Activated naive CD4-positive, alpha-beta T cell treated with Interleukin-2 at 50 U/mL for 16 hours (primary cell): Measurements from ENCODE around the gene RCE1.
"Not testable (repeated sequence)": the region's sequence is repeated elsewhere in the genome, so short reads cannot be mapped to it uniquely, and the experiment has no call there.

Experiments
- DNase-seq: peaks from one replicate; pipeline ENCODE4 v3.0.0-alpha.2; 2020

Gene RCE1, protein sequence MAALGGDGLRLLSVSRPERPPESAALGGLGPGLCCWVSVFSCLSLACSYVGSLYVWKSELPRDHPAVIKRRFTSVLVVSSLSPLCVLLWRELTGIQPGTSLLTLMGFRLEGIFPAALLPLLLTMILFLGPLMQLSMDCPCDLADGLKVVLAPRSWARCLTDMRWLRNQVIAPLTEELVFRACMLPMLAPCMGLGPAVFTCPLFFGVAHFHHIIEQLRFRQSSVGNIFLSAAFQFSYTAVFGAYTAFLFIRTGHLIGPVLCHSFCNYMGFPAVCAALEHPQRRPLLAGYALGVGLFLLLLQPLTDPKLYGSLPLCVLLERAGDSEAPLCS

DNA sequence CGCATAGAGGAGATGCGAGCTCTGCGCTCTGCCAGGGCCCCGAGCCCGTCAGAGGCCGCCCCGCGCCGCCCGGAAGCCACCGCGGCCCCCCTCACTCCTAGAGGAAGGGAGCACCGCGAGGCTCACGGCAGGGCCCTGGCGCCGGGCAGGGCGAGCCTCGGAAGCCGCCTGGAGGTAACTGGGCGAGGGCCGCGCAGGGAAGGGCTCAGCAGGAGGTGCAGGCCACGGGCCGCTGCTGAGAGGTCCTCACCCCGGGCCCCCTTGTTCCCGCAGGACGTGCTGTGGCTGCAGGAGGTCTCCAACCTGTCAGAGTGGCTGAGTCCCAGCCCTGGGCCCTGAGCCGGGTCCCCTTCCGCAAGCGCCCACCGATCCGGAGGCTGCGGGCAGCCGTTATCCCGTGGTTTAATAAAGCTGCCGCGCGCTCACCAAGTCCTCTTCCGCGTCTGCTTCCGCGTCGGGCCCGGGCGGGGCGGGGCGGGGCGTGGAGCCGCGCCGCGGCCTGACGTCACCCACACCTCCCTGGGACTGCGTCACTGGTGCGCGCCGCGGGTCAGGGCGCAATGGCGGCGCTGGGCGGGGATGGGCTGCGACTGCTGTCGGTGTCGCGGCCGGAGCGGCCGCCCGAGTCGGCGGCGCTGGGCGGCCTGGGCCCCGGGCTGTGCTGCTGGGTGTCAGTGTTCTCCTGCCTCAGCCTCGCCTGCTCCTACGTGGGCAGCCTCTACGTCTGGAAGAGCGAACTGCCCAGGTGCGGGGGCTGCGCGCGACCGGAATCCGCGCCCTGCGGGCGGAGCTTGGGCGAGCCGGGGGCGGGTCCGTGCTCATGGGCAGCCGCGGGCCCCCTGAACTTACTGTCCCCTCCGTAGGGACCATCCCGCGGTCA, at the start of gene RCE1:
Gene RCE1 (plus strand): TSS at position 546 of the 880 bp plus-strand sequence. CDS start 15 bp downstream, at position 561.
- DNase-seq, result peak; percentile 93

DNA sequence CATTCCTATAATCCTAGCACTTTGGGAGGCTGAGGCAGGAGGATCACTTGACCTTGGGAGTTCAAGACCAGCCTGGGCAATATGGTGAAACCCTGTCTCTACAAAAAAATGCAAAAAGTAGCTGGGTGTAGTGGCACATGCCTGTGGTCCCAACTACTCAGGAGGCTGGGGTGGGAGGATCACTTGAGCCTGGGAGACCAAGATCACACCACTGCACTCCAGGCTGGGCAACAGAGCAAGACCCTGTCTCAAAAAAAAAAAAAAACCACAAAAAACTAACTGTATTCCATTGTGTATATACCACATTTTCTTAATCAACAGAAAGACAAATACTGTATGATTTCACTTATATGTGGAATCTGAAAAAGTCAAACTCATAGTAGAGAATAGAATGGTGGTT, 43.4 kb upstream of the RCE1 start:
- DNase-seq, result not testable (repeated sequence)

DNA sequence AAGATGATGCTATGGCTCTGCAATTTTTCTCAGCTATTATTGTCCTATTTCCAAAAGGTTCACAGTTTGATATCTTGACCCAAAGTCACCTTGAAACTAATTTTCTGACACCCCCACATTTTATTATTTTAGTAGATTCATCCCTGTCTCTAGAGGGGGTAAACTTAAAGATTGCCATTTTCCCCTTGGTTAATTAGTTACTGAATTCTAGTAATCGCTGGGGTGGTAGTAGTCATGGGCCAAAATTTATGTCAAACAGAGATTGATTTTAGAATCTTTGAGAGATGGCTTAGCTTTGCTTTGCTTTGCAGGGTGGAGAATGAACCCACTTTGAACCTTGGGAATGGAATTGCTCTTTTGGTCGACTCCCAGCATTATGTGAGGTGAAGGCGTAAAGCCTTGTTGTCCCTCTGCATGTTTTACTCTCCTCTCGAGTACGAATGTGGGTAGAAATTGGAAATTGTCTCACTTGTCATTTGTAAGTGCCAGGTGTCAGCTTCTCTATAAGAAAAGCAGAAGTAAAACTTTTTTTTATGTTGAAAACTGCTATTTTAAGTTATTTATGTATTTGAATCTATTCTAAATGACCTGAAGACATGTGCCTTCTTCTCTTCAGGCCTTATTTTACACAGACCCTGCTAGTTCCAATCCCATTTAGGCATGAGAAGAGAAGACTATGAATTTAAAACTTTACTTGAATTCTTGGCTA, 42.4 kb upstream of the RCE1 start:
- DNase-seq, result no peak

DNA sequence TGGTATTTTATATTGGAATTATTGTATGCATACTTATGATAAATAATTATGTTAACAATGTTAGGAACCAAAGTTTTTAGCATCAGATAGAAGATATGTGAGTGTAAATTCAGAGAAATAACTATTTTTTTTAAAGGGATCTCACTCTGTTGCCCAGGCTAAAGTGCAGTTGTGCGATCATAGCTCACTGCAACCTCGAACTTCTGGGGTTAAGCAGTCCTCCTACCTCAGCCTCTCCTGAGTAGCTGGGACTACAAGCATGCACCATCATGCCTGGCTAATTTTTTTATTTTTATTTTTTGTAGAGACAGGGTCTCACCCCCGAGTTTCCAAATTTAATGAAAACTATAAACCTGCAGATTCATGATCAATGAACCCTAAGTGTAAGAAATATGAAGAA, 33.6 kb upstream of the RCE1 start:
- DNase-seq, result no peak

DNA sequence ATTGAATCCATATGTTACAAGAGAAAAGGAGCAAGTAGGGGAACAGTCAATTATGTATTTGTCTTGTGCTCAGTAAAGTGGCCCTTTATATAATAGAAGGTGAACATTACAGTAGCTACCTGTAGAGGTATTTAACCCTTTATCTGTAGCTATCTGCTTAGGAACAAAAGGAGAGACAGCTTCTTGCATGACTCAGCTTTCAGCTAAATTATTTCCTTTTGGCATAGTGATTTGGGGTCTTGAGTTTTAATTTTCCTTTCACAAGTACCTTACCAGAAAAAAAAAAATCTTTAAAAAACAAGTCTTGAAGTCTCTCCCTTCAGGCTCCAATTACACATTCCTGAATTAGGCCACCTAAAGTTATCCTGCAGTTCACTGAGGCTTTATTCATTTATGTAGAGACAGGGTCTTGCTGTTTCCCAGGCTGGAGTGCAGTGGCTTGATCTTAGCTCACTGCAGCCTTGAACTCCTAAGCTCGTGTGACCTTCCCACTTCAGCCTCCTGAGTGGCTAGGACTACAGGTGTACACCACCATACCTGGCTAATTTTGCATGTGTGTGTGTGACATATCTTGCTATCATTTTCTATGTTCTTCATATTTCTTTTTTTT, 32.6 kb upstream of the RCE1 start:
- DNase-seq, result no peak

DNA sequence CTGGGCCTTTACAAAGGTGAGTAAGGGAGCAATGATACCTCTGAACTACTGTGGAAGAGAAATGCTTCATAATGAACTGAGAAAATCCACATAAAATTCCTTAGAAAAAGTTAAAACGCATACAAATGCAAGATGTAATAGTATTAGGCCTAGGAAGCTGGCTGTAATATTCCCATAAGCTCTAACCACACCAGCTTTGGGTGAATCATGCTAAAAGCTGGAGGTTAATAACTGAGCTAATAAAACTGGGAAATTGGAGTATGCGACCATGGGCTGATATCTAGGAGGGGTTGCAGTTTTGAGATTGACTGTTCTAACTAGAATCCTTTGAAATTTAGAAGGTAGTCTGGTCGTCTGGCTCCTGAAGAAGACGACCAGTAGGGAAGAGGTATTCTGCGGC, 28.6 kb upstream of the RCE1 start:
- DNase-seq, result no peak

DNA sequence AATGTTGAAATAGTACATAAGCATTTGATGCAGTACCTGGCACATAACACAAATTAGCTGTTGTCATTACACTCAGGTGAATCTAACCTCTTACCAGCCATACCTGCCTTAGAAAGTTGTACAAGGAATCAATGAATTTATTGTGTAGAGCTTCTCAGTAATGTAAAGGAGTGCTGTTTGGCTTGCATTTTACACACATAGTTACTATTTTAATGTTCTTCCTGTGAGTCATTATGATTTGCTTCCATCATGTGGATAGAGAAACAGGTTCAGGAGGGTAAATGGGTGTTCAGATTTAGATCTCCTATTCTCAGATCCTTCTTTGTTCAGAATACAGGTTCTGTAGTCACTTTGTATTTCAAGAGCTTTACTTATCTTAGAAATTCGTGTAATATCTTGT, 27.6 kb upstream of the RCE1 start:
- no peak for DNase-seq

DNA sequence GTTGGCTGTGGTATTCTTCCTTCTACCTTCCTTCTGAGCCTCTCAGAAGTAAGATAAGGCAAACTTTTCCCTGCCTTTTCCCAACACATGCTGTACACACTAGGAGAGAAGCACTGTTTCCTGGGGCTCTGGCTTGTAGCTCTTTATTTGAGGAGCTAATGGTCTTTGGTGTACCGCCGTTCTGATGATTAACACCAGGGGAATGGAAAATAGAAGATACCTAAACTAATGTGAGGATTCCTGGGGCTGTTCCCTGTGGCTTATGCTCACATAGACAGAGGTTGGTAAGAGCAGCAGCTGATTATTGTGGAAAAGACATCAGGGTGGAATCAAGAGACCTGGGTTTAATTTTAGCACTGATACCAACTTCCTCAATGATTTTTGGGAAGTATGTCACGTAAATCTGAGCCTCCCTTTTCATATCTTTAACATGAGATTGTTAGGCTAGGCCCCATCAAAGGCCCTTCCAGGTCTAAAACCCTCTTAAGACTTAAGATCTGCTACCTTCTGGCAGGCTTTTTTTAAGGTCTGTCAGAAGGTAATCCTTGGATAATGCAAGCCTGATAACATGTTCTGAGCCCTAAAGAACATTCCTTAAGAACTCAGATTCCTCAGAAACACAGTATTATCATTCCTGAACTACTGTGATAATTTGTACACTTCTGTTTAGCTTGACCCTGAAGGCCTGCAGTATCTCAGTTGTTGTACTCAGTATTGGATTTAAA, 24.8 kb upstream of the RCE1 start:
- DNase-seq, result no peak

DNA sequence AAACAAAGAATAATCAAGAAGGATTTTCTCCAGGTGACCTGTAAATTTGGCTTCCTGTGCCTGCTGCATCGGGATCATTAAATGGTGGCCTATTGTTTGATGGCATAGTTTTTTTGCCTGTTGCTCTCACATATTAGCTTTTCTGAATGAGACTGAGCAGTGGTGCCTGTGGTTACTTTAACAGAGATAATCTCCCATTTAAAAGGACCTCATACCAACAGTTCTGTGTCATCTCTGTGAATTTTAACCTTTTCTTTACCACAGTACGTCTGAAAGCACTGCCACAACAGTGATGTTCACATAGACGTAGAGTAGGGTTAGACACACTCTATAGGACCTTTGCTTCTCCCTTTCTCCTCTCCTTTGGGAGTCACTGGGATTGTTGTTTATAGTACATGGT, 22.9 kb upstream of the RCE1 start:
- DNase-seq, result no peak

DNA sequence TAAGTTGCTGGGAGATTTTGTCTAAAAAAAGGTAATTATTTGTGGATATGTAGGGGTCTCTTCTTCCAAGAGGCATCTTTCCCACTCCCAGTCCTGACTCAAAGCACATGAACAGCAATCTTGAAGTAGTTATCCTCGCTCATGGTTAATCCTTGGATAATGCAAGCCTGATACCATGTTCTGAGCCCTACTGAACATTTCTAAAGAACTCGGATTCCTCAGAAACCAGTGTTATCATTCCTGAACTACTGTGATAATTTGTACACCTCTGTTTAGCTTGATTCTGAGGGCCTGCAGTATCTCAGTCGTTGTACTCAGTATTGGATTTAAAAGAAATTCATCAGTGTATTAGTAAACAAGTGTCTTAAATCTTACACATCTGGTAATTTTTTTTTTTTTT, 22.3 kb upstream of the RCE1 start:
- DNase-seq, result no peak

DNA sequence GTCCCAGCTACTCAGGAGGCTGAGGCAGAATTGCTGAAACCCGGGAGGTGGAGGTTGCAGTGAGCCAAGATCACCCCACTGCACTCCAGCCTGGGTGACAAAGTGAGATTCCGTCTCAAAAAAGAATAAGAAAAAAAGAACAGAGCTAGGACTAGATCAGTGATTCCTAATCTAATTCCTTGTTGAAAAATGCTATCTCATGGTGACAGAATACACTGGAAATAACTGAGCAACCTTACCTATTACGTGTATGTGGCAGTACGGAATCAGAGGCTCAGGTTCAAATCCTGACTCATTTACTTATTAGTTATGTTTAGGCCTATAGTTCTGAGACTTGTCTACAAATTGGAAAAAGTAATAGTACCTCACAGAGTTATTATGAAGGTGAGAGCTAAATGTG, 19.5 kb upstream of the RCE1 start:
- DNase-seq, result no peak

DNA sequence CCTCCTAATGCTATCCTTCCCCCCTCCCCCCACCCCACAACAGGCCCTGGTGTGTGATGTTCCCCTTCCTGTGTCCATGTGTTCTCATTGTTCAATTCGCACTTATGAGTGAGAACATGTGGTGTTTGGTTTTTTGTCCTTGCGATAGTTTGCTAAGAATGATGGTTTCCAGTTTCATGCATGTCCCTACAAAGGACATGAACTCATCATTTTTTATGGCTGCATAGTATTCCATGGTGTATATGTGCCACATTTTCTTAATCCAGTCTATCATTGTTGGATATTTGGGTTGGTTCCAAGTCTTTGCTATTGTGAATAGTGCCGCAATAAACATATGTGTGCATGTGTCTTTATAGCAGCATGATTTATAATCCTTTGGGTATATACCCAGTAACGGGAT, 18.7 kb upstream of the RCE1 start:
- DNase-seq, result not testable (repeated sequence)

DNA sequence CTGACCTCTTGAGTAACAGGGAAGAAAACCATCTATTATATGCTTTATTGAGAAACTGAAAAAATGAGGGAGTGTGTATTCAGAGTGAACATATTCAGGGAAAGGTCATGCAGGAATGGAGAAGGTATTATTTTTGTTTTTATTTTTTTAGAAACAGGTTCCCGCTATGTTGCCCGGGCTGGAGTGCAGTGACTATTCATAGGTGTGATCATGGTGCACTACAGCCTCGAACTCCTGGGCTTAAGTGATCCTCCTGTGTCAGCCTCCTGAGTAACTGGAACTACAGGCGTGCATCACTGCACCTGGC, 8.7 kb upstream of the RCE1 start:
- DNase-seq, result no peak

DNA sequence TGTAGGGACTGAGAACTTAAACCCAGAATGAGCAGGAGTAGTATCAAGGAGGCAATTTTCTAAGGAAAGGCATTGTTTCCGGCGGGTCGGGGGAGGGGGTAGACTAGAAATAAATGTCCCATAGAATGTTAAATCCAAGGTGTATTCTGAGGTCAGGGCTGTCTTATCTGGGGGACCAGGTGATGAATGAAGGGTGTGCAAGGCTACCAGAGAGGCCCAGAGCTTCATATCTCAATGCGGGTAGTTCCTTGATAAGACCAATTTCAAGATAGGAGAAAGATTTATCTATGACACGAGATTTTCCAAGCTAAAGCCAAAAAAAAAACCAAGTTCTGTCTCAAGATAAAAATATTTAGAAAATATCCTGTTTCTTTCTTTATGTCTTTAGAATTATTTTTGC, 8.3 kb upstream of the RCE1 start:
- DNase-seq, result no peak

DNA sequence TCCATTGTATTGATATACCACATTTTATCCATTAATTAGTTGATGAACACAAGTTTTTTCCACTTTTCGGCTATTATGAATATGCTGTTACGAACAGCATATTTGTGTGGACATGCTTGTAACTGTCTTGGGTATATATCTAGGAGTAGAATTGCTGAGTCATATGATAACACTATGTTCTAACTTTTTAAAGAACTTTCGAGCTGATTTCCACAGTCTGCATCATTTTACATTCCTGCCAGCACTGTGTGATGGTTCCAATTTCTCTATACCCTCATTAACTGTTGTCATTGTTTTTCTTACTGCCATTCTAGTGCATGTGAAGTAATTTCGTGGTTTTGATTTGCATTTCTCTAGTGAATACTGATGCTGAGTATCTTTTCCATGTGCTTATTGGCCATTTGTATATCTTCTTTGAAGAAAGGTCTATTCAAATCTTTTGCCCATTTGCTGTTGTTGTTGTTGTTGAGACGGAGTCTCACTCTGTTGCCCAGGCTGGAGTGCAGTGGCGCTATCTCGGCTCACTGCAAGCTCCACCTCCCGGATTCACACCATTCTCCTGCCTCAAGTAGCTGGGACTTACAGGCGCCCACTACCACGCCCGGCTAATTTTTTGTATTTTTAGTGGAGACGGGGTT, 7.4 kb upstream of the RCE1 start:
- no peak for DNase-seq

DNA sequence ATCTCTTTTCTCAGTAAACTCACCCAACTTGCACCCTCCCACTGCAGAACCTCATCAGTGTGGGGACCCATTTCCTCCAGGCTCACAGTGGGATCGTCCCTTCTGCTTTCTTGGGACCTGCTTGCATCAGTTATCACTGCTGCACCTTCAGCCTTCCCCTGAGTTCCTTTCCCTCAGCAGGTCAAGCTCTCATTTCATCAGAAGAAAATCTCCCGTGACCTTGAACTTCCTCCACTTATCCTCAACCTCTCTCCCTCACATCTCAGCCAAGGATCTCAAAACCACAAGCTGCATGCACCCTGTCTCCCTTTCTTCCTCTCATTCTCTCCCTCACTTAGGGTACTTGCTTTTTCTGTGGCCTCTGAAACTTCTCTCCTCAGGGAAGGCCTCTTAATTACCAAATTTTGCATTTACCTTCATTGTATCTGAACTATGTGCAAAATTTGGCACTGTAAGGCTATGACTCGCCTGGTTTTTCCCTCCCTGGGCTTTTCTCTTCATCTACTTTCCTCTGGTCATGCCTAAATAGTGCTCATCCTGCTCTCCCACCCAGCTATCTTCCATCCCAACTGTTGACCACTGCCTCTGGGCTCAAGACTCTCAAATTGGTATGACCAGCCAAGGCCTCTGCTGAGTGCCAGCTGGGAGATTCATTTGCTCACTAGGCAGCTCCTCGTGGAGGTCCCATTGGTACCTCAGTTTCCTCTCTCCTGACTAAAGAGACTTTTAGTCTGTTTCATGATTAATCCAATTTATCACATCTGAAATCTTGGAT, 2.7 kb upstream of the RCE1 start:
- DNase-seq, result no peak

DNA sequence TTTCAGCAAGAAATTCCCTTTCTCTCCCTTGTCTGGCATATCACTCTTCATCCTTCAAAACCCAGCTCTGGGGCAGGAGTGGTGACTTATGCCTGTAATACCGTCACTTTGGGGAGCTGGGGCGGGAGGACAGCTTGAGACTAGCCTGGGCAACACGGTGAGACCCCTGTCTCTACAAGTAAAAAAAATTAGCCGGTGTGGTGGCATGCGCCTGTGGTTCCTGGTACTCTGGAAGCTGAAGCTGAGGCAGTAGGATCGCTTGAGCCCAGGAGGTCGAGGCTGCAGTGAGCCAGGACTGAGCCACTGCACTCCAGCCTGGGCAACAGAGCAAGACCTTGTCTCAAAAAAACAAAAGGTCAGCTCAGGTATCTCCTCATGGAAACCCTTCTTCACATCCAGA, 1.4 kb upstream of the RCE1 start:
- no peak for DNase-seq

DNA sequence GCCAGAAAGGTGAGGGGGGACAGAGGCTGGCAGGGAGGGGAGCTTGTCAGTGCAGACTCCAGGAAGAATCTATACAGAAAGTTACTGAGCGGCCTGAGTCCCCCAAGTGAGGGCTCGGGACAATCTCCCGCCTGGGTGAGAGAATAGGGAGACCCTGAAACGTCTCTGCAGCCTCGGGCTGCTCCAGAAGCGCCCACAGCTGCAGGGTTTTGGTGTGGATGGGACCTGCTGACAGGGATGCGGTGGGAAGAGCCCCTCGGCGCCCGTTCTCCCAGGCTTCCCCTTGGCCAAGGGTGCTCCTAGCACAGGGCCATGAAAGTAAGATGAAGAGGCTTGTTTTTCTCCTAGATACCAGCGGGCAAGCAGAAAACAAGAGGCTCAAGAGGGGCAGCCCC, 743 bp upstream of the RCE1 start:
- no peak for DNase-seq

DNA sequence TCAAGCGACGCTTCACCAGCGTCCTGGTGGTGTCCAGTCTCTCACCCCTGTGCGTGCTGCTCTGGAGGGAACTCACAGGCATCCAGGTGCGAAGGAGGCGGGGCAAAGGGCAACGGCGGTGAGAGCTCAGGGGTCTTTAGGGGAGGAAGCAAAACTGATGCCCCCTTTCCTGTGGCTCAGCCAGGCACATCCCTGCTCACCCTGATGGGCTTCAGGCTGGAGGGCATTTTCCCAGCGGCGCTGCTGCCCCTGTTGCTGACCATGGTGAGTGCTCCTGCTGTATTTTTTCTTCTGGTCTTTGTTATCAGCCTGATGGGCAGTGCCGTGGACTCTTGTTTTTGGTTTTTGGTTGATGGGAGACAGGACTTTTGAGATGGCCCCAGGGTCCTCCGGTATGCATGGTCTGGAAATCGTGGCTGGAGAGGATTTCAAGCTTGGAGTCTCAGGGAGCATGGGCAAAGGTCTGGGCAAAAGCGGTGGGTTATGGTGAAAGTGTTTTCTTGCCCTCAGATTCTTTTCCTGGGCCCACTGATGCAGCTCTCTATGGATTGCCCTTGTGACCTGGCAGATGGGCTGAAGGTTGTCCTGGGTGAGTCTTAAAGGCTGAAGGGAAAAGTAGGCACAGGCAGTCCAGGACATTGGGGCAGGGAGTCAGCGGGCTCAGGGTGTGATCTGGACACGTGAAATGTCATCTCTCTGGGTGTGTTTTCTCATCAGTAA, 695 bp downstream of the RCE1 start:
- no peak for DNase-seq

DNA sequence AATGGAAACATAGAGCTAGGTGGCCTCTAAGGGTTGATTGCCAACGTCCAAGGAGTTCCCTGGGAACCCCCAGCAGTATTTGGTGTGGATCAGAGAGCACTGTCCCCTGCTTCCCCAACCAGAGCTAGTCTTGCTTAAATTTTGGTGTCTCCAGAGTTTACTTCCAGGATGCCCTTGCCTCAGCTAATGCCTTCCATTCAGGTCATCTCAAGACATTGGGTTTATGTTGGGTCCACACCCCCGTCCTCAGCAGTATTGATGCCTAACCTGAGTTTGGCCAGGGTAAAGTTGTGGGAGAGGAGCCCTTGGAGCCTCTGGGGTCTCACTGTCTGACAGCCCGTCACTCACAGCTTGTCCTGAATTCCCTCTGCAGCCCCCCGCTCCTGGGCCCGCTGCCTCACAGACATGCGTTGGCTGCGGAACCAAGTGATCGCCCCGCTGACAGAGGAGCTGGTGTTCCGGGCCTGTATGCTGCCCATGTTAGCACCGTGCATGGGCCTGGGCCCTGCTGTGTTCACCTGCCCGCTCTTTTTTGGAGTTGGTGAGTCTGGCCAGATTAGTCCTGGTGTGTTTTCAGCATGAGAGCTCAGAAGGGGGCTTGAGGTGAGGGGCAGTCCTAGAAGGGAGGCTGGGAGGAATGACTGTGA, 1.4 kb downstream of the RCE1 start:
- DNase-seq, result no peak
